Mesodermal cell (in vitro differentiated cells): ENCODE data around the gene ABCG2.
"Not testable (repeated sequence)": the region's sequence is repeated elsewhere in the genome, so short reads cannot be mapped to it uniquely, and the experiment has no call there.

ENCODE experiments used
- H3K27ac ChIP-seq: 2 replicates; pipeline ENCODE4 v1.7.0; 2013; ENCODE audit warnings: mild to moderate bottlenecking, low read depth, low read length, moderate library complexity; ENCODE audit not compliant: severe bottlenecking
- H3K36me3 ChIP-seq: 2 replicates; pipeline ENCODE4 v1.7.1; 2013; ENCODE audit warnings: mild to moderate bottlenecking, low read length, moderate library complexity; ENCODE audit not compliant: control insufficient read depth, insufficient read depth
- H3K4me1 ChIP-seq: one replicate; pipeline ENCODE4 v1.7.1; 2013; ENCODE audit warnings: mild to moderate bottlenecking, low read length; ENCODE audit not compliant: insufficient read depth, control insufficient read depth, poor library complexity, severe bottlenecking
- H3K4me3 ChIP-seq: 2 replicates; pipeline ENCODE4 v1.7.0; 2013; ENCODE audit warnings: low read length, control low read depth, mild to moderate bottlenecking; ENCODE audit not compliant: insufficient read depth, poor library complexity, severe bottlenecking; ENCODE audit errors: extremely low read depth
- H3K9me3 ChIP-seq: 2 replicates; pipeline ENCODE4 v1.7.1; 2013; ENCODE audit warnings: mild to moderate bottlenecking, low read length, moderate library complexity; ENCODE audit not compliant: control insufficient read depth
- WGBS, 2 experiments: methylation state at CpG; one replicate each; pipeline ENCODE4 v1.1.5; 2013; ENCODE audit warnings: missing lambda C conversion rate in 2 of 2; ENCODE audit not compliant: insufficient coverage in 2 of 2; 5-methylcytosine and 5-hydroxymethylcytosine counted together

ABCG2 gene

GRCh38 chr4:88115587-88115986 lies 42.9 kb downstream of the ABCG2 start:
- WGBS, 2 experiments = 81 to 85% methylated on average over 4 to 5 of the region's 5 CpGs
- H3K36me3 ChIP-seq = no peaks in the 10 kb centered on the region
- H3K4me3 ChIP-seq = no peak overlapping the region
- H3K9me3 ChIP-seq = peaks cover 10% of the 10 kb centered on the region
- no peaks in the 10 kb centered on the region for H3K4me1 ChIP-seq
- H3K27ac ChIP-seq = no peak overlapping the region

- Histone ChIP-seq H3K9me3 (no peaks in the 10 kb centered on the region), H3K27ac (no peak overlapping the region), H3K4me1 (no peaks in the 10 kb centered on the region), H3K4me3 (no peak overlapping the region), H3K36me3 (no peaks in the 10 kb centered on the region)
- WGBS, 2 experiments = 100% methylated on average over 2 of the region's 5 CpGs; no CpG with 5 or more reads in 1 of the 2 experiments
These were observed 45.6 kb downstream of the ABCG2 start for GRCh38 chr4:88112856-88113255.

GRCh38 chr4:88110826-88111225 lies 47.6 kb downstream of the ABCG2 start:
- 75 to 90% methylated on average over 1 to 2 of the region's 2 CpGs for WGBS, 2 experiments

GRCh38 chr4:88109123-88109881 lies 49.1 kb downstream of the ABCG2 start:
- no peak overlapping the region for H3K27ac ChIP-seq
- no peaks in the 10 kb centered on the region for H3K4me1 ChIP-seq
- no peaks in the 10 kb centered on the region for H3K36me3 ChIP-seq
- WGBS, 2 experiments = 74 to 95% methylated on average over 3 to 4 of the region's 5 CpGs
- H3K9me3 ChIP-seq = no peaks in the 10 kb centered on the region
- no peak overlapping the region for H3K4me3 ChIP-seq

More at GRCh38 chr4:88110826-88111225, 47.6 kb downstream of the ABCG2 start:
- Histone ChIP-seq H3K36me3 (no peaks in the 10 kb centered on the region), H3K27ac (no peak overlapping the region), H3K4me1 (no peaks in the 10 kb centered on the region), H3K9me3 (no peaks in the 10 kb centered on the region), H3K4me3 (no peak overlapping the region)

DNA sequence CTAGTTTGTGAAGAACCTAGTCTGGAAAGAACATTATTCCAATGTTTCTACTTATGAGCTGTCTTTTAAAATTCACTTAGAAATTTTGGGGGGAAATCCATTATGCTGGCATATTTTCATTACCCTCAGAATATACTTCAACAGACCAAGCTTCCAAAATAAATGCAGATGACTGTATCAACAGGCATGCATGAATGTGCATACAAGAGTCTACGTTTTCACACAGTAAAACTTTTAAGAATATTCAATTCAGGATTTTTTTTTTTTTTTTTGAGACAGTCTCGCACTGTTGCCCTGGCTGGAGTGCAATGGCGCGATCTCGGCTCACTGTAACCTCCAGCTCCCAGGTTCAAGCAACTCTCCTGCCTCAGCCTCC lies 49.7 kb downstream of the ABCG2 start:
- Histone ChIP-seq H3K4me3 (no peak overlapping the region), H3K9me3 (no peaks in the 10 kb centered on the region), H3K36me3 (no peaks in the 10 kb centered on the region), H3K4me1 (no peaks in the 10 kb centered on the region), H3K27ac (no peak overlapping the region)
- WGBS, 2 experiments = 84 to 100% methylated on average over 1 to 4 of the region's 5 CpGs

DNA sequence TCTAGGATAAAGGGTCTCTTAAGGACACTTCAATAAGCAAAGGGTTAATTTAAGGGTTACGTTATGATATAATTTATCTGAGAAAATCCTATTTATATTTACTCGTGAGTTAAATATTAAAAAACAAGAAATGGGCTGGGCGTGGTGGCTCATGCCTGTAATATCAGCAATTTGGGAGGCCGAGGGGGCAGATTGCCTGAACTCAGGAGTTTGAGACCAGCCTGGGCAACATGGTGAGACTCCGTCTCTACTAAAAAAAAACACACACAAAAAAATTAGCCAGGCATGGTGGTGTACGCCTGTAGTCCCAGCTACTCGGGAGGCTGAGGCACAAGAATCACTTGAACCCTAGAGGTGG lies 50.4 kb downstream of the ABCG2 start:
- H3K27ac ChIP-seq, H3K4me3 ChIP-seq, H3K36me3 ChIP-seq, H3K9me3 ChIP-seq, H3K4me1 ChIP-seq: not testable (repeated sequence)
- 96 to 98% methylated on average over 4 of the region's 7 CpGs for WGBS, 2 experiments

GRCh38 chr4:88107406-88108107 lies 50.9 kb downstream of the ABCG2 start:
- WGBS, 2 experiments = 93 to 95% methylated on average over 2 of the region's 2 CpGs
- H3K4me3 ChIP-seq = no peak overlapping the region
- no peaks in the 10 kb centered on the region for H3K36me3 ChIP-seq
- no peaks in the 10 kb centered on the region for H3K4me1 ChIP-seq
- no peaks in the 10 kb centered on the region for H3K9me3 ChIP-seq
- no peak overlapping the region for H3K27ac ChIP-seq

- WGBS, 2 experiments = 100% methylated on average over 1 of the region's 3 CpGs; no CpG with 5 or more reads in 1 of the 2 experiments
- no peaks in the 10 kb centered on the region for H3K36me3 ChIP-seq
These were observed 52.2 kb downstream of the ABCG2 start for GRCh38 chr4:88106205-88106604.

GRCh38 chr4:88104902-88105610 lies 53.4 kb downstream of the ABCG2 start:
- no peaks in the 10 kb centered on the region for H3K4me1 ChIP-seq
- H3K36me3 ChIP-seq = no peaks in the 10 kb centered on the region
- 88 to 100% methylated on average over 2 to 3 of the region's 4 CpGs for WGBS, 2 experiments
- no peak overlapping the region for H3K4me3 ChIP-seq
- peak overlapping the region; percentile 30 for H3K27ac ChIP-seq
- H3K9me3 ChIP-seq = no peaks in the 10 kb centered on the region

More at GRCh38 chr4:88106205-88106604, 52.2 kb downstream of the ABCG2 start:
- H3K4me3 ChIP-seq = no peak overlapping the region
- H3K4me1 ChIP-seq = no peaks in the 10 kb centered on the region
- no peaks in the 10 kb centered on the region for H3K9me3 ChIP-seq
- no peak overlapping the region for H3K27ac ChIP-seq

- Histone ChIP-seq H3K4me3 (no peak overlapping the region), H3K36me3 (no peaks in the 10 kb centered on the region), H3K27ac (no peak overlapping the region), H3K4me1 (no peaks in the 10 kb centered on the region), H3K9me3 (no peaks in the 10 kb centered on the region)
- WGBS, 2 experiments = 90 to 97% methylated on average over 3 to 6 of the region's 7 CpGs
These were observed 56.4 kb downstream of the ABCG2 start for GRCh38 chr4:88102026-88102425.
